Retina (tissue), 1 donor: ENCODE results near the gene BPIFA3.
"Not testable (repeated sequence)": the region's sequence is repeated elsewhere in the genome, so short reads cannot be mapped to it uniquely, and the experiment has no call there.

Experiments
- DNase-seq: peaks from one replicate; pipeline ENCODE4 v3.0.0-alpha.2; 2016

The BPIFA3 gene

DNA sequence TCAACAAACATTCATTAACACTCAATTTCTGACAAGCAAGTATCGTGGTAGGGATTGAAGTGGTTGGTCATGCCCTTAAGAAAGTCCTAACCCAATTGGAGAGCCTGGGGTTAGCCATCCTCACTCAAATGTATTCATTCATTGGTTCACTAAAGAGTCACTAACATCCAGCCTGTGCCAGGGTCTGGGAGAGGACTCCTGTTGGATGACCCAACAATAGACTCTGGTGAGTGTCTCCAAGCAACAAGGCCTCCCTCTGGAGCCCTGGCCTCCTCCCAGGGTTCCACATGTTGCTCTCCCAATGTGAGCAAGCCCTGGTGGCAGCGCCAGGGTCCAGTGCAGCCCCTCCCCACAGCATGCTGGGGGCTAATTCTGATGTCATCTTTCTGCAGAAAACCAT is at the start of gene BPIFA3:
TSS of gene BPIFA3 (plus strand) at position 301 of the 400 bp plus-strand sequence. CDS start 185 bp downstream, outside the sequence.
- DNase-seq, result no peak

GRCh38 chr20:33167859-33168258 is 49.3 kb upstream of the BPIFA3 start, which contains the start of gene BPIFA2:
Gene BPIFA2, plus strand, starts transcription at chr20:33168159. Its CDS starts 987 bp downstream, at chr20:33169146.
- DNase-seq, result no peak

DNA sequence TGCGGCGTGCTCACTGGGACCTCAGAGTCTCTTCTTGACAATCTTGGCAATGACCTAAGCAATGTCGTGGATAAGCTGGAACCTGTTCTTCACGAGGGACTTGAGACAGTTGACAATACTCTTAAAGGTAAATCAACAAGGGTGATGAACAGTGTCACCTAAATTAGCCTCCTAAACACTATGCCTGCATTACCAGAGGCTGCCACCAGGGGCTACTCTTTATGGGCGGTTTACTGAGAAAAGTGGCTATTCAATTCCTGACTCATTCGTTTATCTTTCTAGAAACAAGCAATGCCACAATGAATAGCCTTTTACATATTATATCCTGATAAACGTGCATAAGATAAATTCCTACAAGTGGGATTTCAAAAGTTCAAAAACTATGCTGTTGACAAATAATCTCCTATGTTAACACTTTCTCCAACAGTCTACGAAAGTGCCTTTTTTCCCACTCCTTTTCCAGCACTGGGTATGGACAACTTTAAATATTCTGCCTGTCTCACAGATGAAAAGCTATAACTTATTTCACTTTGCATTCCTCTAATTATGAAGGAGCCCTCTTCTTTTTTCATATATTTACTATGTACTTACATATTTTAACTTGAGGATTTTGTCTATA is 47.9 kb upstream of the BPIFA3 start:
- no peak for DNase-seq

DNA sequence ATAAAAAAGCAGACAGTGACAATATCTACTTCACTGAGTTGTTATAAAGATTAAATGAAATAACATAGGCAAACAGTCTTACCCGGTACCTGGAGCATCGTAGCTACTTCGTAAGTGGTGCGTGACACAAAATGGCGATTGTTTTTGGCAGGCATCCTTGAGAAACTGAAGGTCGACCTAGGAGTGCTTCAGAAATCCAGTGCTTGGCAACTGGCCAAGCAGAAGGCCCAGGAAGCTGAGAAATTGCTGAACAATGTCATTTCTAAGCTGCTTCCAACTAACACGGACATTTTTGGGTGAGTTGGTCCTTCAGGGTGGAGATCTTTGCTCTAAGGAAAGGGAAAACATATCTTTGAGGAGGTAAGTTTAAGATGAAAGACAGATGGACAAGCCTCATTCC is 44.4 kb upstream of the BPIFA3 start:
- no peak for DNase-seq

GRCh38 chr20:33175123-33175522 is 42.0 kb upstream of the BPIFA3 start:
- DNase-seq, result no peak

DNA sequence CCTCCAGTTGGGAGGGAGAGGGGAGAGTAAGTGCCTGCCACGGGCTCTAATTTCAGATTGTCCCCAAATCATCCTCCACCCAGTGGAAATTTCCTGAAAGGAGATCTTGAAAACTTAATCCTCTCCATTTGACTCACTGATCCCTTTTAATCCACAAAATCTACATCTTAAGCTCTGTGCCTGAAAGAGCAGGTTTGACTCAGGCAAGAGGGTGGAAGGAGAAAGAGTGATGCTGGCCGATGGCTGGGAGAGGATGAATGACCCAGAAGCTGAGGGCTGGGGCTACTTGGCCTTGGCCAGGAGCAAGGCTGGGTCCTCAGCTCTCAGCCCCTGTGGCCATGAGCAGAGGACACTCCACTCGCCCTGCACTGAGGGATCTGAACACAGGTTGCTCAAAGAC is 41.1 kb upstream of the BPIFA3 start:
- DNase-seq, result no peak

- no peak for DNase-seq
Observed at GRCh38 chr20:33177866-33178265, 39.3 kb upstream of the BPIFA3 start.

- no peak for DNase-seq
Observed at GRCh38 chr20:33178726-33179125, 38.4 kb upstream of the BPIFA3 start.

DNA sequence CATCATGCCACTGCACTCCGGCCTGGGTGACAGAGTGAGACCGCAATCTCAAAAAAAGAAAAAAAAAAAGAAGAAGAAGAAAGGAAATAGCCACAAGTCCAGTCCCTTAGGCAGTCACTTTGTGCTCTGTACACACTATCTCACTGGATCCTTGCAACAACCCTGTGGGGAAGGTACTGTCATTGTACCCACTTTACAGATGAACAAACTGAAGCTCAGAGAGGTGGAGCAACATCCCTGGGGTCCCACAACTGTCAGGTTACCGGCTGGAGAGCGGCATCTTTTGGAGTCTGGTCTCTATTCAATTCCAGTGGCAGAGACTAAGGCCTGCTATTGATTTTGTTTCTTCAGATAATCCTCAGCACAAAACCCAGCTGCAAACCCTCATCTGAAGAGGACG is 37.0 kb upstream of the BPIFA3 start:
- DNase-seq, result no peak

- DNase-seq, result no peak
Observed at GRCh38 chr20:33181482-33182093, 35.6 kb upstream of the BPIFA3 start.

DNA sequence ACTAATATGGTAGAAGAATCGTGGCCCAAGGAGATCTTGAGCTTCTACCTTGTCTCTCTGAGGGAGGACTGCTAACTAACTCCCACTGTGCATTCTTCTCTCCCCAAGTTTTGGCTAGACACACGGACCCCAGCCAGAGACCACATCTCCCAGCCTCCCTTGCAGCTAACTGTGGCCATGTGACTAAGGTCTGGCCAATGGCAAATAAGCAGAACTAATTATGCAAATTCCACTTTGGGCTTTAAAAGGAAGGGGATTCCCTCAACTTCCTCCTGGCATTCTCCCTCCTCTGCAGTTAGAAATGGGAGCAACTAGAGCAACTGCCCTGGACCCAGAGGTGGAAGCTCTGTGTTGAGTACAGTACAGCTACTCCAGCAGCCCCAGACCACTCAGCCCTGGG is 33.8 kb upstream of the BPIFA3 start:
- DNase-seq, result no peak

DNA sequence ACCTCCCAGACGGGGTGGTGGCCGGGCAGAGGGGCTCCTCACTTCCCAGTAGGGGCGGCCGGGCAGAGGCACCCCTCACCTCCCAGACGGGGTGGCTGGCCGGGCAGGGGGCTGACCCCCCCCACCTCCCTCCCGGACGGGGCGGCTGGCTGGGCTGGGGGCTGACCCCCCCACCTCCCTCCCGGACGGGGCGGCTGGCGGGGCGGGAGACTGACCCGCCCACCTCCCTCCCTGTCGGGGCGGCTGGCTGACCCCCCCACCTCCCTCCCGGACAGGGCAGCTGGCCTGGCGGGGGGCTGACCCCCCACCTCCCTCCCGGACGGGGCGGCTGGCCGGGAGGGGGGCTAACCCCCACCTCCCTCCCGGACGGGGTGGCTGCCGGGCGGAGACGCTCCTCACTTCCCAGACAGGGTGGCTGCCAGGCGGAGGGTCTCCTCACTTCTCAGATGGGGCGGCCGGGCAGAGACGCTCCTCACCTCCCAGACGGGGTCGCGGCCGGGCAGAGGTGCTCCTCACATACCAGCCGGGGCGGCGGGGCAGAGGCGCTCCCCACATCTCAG is 32.0 kb upstream of the BPIFA3 start:
- DNase-seq, result not testable (repeated sequence)

DNA sequence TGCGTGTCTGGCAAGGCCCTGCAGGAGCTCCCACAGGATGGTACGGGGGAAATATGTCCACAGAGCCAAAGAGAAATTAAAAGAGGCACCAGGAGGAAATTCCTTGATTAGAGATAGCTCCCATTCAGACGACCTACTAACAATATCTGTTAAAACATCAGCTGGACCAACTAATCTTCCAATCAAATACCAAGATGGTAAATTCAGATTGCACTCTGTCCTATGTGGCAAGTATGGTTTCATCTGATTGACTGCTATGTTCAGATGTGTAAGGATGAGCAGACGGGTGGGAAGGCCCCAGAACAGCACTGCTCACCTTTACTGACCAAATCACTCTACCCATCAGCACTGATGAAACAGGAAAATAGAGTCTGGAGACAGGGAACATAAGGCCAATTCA is 29.7 kb upstream of the BPIFA3 start:
- no peak for DNase-seq

GRCh38 chr20:33188421-33188820 is 28.7 kb upstream of the BPIFA3 start:
- no peak for DNase-seq

DNA sequence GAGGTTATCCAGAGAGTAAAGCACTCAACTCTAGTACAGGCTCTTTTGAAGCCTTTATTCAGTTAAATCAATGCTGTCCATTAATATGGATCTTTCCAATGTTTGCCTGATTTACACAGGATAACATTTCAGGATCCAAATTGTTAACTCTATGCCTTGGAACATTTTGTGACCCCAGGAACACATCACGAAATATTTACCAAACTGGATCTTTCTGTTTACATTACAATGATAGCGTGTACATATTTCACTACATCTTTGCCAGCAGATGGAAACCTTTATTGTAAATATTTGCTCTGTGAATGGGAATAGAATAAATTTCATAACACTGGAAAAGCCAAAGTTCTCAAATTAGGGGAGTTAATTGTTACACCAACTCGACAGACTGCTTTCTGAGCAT is 25.7 kb upstream of the BPIFA3 start:
- no peak for DNase-seq

GRCh38 chr20:33191955-33192354 is 25.2 kb upstream of the BPIFA3 start:
- no peak for DNase-seq

DNA sequence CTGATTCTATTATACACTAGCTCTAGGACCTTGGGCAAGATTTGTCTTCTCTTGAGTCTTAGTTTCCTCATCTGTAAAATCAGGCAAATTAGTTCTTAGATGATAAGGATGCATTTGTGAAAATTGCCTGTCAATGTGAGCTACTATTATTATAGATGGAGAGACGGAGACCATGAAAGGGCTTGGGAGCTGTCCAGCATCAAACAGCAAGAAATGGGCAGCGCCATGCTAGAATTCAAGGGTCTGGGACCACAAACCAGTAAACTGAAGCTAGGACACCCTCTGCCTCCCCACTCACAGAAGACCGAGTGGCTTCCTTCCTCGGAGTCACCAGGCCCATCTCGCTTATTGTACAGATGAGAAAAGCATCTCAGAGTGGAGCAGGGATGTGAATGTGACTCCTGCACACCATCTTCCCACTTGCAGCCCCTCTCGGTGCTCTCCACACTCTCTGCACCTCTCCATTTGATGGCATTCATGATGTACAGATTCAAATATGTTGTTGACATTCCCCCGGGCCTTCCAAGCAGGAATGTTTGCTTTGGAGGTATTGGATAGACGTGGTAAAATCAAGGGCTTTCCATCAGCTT is 24.1 kb upstream of the BPIFA3 start:
- no peak for DNase-seq

DNA sequence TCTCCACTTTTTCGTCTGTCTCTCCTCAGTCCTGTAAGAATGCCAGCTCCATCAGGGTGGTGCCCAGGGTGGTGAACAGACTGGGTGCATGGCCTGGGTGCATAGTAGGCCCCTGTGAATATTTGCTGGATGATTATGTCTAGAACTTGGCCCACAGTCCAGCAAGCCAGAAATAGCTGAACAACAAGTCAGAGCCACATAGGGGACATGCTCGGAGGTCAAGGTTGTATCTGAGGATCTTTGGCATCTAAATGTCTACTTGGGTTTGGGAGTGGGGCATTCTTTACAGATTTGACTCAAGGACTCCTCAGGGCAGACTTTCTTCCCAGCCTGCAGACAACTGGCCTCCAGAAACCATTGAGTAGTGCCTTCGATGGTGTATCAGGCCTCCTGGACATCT is 18.1 kb upstream of the BPIFA3 start:
- no peak for DNase-seq

DNA sequence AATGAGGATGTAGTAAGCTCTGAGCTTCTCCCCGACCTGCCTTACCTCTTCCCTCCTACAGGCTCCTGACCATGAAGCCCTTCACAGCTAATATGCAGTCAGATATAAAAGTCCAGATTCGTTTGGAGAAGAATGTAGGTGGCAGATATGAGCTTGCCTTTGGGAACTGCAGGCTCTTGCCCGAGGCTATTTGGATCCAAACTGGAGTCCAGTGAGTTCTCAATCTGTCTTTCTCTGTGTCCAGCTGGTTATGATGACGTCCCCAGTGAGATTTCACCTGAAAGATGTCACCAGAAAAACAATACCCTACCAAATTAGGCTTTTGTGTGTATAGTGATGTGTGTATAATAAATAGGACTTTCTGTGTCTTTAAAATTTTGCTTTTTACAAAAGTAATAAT is 14.7 kb upstream of the BPIFA3 start:
- no peak for DNase-seq

DNA sequence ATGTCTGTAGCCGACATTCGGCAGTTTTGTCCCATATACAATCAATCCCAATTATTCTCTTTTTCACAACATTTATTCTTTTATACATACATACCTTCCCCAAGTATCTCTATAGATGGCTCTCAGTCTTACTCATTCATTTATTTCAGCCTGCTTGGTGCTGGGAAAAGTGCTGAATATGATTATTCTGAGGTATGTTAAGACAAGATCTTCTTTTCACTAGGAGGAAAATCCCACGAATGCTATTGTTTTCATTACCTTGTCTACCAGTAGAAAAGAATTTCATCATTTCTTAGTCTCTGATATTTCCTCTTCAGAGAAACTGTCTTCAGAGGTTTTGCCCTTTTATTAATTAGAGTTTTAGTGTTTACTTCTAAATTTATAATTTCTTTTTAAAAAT is 13.7 kb upstream of the BPIFA3 start:
- DNase-seq, result no peak

- peak; percentile 64 for DNase-seq
Observed at GRCh38 chr20:33209789-33210188, 7.4 kb upstream of the BPIFA3 start.

GRCh38 chr20:33210371-33210770 is 6.8 kb upstream of the BPIFA3 start:
- no peak for DNase-seq

DNA sequence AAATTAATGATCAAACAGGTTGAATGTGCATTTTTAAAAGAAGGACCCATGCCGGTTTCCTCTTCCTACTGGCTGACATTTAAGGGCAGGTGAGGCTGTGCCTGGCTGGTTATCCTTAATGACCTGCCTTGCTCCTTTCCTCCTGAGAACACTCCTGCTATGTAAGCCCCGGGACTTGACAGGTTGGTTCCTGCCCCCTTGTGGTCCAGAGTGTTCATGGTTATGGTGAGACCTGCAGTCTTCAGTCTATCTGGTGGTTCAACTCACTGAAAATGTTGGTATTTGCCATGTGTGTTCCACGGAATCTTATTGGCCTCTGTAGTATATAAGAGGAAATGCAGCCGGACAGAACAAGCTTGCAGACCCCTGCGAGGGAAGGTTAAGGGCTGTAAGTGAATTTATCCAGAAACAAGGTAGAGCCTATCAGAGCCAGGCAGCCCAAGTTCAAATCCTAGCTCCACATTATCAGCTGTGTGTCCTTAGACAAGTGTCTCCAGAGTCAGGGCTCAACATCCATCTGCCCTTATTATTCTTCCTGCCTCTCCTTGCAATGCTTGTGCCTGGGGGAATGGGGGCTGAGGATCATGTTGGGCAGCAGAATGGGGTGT is 5.2 kb upstream of the BPIFA3 start:
- peak; percentile 22 for DNase-seq

GRCh38 chr20:33224399-33224798 is 7.2 kb downstream of the BPIFA3 start:
- DNase-seq, result no peak
